Measurements from ENCODE around the gene MAD2L1BP.
"Not testable (repeated sequence)": the region's sequence is repeated elsewhere in the genome, so short reads cannot be mapped to it uniquely, and the experiment has no call there.

The MAD2L1BP gene

GRCh38 chr6:43635387-43636307 lies at the start of gene MAD2L1BP:
Gene MAD2L1BP (plus strand): TSS chr6:43635840. CDS start chr6:43635876, 36 bp downstream.
- DNase-seq = peak; percentile 60

DNA sequence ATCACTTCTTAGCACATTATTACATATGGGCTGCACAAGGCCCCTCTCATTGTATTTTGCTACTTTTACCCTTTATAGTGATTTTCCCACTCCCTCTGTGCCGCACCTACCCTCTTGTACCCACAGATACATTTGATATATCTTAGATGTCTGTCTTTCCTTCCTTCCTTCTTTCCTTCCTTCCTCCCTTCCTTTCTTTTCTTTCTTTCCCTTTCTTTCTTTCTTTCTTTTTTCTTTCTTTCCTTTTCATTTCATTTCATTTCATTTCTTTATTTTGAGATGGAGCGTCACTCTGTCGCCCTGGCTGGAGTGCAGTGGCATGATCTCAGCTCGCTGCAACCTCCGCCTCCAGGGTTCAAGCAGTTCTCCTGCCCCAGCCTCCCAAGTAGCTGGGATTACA lies 47.4 kb upstream of the MAD2L1BP start:
- no peak for DNase-seq

DNA sequence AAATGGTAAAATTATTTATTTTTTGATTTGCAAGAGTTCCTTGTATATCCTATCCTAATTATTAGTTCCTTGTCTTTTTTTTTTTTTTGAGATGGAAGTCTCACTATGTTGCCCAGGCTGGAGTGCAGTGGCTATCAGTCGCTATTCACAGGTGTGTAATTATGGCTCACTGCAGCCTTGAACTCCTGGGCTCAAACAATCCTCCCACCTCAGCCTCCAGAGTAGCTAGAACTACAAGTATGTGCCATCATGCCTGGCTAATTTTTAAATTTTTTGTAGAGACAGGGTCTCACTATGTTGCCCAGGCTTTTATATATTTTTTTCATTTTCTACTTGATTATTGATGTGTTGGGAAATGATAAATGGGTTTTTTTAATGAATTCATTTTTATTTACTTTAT lies 46.1 kb upstream of the MAD2L1BP start:
- DNase-seq = not testable (repeated sequence)

- no peak for DNase-seq
Observed at GRCh38 chr6:43593938-43594337, 41.7 kb upstream of the MAD2L1BP start.

DNA sequence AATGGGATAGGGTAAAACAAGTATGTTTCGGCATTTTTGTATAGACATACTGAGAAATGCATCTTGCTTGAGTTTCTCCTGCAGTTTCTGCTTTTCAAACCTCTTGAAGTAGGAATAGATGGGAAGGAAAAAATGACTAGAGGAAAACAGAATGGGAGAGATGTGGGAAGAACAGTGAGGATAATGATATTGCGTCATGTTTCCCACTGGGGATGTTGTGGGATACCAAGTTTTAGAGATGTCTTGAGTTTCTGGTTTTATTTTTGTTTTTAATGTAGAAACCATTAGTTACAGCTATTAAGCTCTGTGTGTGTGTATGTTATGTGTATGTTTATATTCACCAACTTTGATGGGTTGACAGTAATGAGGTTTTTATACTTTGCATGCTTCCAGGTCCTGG lies 35.0 kb upstream of the MAD2L1BP start:
- no peak for DNase-seq

GRCh38 chr6:43604174-43604573 lies 31.5 kb upstream of the MAD2L1BP start:
- DNase-seq = no peak

DNA sequence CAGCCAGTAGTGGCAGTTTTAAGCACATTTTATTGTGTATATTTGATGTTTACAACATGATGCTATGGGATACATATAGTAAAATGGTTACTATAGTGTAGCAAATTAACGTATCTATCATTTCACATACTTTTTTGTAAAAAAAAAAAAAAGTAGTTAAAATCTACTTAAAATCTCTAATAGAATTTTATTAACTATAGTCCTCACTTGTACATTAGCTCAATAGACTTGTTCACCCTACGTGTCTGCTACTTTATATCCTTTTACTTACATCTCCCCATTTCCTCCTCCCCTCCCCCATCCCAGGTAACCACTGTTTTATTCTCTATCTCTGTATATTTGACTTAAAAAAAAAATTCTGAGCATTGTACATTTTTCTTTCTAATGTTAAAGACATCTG lies 29.6 kb upstream of the MAD2L1BP start:
- no peak for DNase-seq

GRCh38 chr6:43608310-43608763 lies 27.3 kb upstream of the MAD2L1BP start:
- DNase-seq = peak; percentile 40

DNA sequence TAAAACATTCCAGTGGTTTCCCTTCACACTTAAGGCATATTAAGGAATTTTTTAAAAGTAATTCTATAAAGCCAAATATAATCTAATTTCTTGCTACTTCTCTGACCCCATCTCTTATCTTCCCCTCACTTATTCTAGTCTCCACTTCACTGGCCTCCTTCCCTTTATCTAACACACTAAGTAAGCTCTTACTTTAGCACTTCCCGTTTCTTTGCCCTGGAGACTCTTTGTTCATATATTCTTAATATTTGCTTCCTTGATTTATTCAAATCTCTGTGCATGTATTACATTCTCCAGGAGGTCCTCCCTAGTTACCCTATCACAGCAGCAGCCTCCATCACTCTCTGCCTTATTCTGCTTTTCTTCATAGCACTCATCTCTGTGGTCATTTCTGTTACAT lies 26.8 kb upstream of the MAD2L1BP start:
- DNase-seq = no peak

- no peak for DNase-seq
Observed at GRCh38 chr6:43609402-43609801, 26.2 kb upstream of the MAD2L1BP start.

DNA sequence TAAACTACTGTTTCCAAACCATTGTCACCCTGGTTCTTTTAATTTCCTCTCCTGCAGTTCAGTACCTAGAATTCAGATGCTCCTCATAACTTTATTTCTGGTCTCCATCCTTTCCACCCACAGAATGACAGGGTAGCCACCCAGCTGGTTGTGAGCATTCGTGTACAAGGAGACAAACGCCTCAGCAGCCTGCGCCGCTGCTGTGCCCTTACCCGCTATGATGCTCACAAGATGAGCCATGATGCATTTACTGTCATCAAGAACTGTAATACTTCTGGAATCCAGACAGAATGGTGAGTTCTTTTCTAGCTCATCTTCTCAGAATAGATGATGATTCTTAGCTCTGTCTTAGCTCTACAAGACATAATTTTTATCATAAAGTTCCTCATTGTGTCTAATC lies 25.2 kb upstream of the MAD2L1BP start:
- DNase-seq = no peak

GRCh38 chr6:43613721-43614395 lies 21.8 kb upstream of the MAD2L1BP start:
- no peak for DNase-seq

DNA sequence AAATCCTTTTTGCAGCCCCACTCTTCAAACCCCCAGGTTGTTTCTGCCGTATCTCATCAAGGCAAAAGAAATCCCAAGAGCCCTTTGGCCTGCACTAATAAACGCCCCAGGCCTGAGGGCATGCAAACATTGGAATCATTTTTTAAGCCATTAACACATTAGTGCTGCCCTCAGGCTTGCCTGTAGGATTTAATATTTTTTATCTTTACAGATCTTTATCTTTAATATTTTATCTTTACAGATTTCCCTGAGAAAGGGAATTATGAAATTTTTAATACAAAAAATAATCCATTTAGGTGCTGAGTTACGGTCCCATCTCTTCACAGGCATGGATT lies 21.3 kb upstream of the MAD2L1BP start:
- DNase-seq = no peak

DNA sequence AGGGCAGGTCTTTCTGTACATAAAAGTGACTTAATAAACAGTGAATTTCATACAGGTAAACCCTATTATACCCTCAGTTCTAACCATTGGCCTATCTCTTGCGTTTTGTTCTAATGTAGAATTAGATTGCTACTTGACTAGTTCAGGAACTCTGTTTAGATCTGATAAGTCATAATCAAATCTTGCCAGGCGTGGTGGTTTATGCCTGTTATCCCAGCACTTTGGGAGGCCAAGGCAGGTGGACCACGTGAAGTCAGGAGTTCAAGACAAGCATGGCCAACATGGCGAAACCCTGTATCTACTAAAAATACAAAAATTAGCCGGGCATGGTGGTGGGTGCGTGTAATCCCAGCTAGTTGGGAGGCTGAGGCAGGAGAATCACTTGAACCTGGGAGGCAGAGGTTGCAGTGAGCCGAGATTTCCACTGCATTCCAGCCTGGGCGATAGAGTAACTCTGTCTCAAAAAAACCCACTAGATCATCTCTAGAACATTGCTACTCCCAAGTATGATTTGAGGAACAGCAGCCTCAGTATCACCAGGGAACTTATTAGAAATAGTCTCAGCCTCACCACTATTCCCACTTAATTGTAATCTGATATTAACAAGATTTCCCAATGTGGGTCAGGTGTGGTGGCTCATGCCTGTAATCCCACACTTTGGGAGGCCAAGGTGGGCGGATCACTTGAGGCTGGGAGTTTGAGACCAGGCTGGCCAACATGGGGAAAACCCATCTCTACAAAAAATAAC lies 18.7 kb upstream of the MAD2L1BP start:
- DNase-seq = no peak

DNA sequence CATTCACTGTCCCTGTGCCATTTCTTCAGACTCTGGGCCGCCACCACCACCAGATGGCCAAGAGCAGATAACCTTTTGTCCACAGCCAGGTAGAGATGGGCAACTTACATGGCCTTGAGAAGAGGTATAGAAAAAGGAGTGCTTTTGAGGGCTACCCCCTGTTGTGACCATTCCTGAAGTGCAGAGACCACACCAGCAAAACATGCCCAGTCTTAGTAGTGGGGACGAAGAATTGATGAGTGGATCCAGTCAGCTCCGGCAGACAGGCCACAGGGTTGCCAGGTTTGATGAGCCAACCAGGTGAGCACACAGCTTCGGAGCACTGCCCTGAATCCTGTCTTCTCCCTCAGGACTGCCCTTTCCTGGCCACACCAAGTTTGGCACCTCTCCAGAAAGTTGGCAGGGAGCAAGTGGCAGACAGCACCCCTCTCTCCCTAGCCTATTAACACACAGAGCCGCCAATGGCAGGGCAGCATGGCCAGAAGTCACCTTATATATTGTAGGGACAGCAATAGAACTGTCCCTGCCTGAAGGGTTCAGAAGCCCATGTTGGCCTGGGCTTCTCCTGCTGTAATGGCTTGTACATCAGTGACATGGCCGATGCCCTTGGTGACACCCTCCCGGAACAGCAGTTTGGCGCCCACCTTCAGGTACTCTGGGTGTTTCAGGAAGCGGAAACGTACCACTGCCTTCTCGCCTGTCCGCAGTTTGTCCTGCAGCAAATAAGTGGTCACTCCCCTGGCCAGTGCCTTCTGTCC lies 14.4 kb upstream of the MAD2L1BP start:
- no peak for DNase-seq

- DNase-seq = no peak
Observed at GRCh38 chr6:43621836-43622180, 13.8 kb upstream of the MAD2L1BP start.

DNA sequence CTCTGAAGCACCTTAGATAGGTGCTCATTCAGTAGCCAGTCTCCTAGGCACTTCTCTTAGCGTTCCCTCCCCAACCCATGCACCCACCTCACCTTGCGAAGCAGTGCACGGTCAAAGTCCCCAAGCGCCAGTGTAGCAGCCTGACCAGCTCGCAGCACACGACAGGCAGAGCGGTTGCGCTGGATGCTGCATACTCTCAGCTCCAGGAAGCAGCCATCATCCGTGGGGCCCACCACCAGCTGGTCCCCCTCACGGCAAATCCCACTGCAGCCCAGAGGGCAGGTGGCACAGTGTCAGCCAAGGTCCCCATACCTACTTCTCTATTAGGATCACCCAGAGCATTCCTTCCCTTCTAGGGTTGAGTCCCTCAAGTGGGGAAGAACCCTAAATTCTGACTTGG lies 13.1 kb upstream of the MAD2L1BP start:
- no peak for DNase-seq

DNA sequence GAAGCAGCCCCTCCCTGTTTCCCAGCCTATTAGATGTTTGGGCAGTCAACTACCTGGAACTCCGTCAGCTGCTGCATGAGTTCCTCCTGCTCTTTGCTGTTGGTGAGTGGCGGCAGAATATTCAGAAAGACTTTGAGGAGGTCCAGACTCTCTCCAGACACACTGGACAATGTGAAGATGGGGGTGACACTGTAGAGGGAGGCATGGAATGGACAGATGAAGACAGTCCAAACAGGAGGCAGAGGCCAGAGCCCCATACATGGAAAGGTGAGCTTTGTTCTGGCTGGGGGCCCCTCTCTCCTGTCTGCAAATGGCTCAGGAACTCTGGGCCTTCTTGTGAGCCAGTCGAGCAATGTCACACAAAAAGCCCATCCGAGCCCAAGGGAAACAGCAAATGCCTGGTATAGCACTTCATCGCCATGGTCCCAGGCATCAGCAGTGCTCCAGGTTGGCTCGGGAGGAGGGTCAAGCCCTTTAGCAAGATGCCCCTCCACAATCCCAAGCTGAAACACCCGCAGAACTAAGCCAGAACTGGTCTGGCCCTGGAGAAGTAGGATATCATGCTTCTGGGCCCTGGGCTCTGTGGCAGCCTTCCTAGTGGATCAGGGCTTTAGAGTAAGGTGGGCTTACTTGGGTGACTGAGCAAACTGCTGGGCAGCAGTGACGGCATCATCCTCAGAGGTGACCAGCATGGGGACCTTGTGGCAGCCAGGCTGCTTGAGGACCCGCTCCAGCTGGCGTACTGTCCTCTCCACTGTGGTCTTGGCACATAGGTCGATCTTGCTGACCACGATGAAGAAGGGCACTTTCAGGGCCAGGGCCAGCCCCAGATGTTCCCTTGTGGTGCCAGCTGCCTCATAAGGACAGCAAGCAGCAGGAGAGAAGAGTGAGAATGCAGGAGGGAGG lies 11.5 kb upstream of the MAD2L1BP start:
- no peak for DNase-seq

DNA sequence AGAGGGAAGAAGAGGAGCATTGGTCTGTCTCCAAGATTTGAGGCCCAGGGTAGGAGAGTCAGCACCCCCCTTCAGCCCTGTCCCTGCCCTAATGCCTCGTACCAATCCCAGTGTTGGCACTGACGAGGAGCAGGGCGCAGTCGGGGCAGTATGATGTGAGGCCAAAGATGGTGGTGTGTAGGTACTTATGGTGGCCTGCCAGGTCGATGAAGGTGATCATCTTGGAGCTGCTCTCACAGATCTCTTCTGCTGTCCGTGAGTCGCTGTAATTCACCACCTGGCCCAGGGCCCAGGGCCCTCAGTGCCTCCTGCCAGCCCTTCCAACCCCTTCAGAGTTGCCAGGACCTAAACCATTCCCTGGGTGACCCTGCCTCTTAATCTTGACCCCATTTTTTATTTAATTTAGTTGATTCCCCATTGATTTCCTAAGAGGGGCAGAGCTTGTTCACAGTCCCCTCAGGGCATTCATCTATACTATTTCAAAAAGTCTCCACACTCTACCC lies 10.8 kb upstream of the MAD2L1BP start:
- no peak for DNase-seq

DNA sequence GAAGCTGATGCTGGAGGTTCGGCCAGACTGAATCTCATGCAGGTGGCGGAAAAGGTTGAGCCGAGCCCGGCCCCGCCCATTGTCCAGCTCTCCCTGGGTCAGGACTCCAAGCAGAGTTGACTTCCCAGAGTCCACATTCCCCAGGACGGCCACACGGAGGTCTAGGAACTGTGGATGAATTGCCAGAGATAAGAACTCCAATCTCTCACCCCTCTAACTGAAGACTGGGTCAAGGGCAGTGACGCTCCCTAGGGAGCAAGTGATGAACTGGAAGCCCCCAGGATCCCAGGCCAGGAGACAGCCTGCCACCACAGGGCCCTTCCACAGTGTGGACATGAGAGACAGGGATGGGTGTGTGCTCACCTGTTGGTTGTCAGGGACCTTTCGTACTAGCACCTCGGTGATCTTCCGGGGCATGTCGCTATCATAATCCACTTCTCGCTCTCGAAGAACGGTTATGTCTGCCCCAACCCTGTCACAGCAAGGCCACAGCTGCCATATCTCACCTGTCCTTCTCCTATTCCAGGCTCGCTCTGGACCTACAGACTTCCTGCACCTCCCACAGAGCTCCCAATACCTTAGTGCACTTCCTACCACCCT lies 10.1 kb upstream of the MAD2L1BP start:
- DNase-seq = no peak

Data from DMS153 (cell line).